GM12801 (cell line): Measurements from ENCODE around the gene SRPK3.

ENCODE experiments used
- TF ChIP-seq, protein P1 (sequence below): IDR thresholded peaks from one replicate; pipeline ENCODE4 v1.5.1; 2011; ENCODE audit warnings: control low read depth; ENCODE audit not compliant: insufficient read length; ENCODE audit errors: extremely low read depth

SRPK3 gene, protein sequence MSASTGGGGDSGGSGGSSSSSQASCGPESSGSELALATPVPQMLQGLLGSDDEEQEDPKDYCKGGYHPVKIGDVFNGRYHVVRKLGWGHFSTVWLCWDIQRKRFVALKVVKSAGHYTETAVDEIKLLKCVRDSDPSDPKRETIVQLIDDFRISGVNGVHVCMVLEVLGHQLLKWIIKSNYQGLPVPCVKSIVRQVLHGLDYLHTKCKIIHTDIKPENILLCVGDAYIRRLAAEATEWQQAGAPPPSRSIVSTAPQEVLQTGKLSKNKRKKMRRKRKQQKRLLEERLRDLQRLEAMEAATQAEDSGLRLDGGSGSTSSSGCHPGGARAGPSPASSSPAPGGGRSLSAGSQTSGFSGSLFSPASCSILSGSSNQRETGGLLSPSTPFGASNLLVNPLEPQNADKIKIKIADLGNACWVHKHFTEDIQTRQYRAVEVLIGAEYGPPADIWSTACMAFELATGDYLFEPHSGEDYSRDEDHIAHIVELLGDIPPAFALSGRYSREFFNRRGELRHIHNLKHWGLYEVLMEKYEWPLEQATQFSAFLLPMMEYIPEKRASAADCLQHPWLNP

DNA sequence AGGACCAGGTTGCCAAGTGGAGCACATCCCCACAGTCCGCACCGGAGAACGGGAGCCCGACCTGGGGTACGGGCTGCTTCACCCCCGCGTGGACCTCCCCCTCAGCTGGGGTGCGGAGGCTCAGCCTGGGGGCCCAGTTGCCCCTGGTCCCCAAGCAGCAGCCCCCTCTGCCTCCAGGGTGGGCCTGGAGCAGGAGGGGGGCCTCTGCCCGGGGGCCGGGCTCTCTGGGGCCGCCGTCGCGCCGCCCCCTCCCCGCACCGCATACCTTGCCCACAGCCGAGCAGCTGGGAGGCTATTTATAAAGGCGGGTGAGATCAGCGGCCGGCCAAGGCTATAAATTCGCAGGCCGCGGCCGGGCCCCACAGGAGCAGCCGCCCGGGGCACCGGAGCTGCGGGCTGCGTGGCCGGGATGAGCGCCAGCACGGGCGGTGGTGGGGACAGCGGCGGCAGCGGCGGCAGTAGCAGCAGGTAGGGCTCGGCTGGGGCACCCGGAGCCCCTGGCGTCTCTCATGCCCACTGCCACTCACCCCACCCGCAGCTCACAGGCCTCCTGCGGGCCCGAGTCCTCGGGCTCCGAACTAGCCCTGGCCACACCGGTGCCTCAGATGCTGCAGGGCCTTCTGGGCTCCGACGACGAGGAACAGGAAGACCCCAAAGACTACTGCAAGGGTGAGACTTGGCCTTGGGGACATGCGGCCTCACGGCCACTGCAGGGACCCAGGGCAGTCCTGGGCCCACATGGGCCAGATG lies at the start of gene SRPK3:
Gene SRPK3 (plus strand): TSS at position 364 of the 750 bp plus-strand sequence. CDS start 46 bp downstream, at position 410.
- TF ChIP-seq, protein P1, sequence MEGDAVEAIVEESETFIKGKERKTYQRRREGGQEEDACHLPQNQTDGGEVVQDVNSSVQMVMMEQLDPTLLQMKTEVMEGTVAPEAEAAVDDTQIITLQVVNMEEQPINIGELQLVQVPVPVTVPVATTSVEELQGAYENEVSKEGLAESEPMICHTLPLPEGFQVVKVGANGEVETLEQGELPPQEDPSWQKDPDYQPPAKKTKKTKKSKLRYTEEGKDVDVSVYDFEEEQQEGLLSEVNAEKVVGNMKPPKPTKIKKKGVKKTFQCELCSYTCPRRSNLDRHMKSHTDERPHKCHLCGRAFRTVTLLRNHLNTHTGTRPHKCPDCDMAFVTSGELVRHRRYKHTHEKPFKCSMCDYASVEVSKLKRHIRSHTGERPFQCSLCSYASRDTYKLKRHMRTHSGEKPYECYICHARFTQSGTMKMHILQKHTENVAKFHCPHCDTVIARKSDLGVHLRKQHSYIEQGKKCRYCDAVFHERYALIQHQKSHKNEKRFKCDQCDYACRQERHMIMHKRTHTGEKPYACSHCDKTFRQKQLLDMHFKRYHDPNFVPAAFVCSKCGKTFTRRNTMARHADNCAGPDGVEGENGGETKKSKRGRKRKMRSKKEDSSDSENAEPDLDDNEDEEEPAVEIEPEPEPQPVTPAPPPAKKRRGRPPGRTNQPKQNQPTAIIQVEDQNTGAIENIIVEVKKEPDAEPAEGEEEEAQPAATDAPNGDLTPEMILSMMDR: no peak

DNA sequence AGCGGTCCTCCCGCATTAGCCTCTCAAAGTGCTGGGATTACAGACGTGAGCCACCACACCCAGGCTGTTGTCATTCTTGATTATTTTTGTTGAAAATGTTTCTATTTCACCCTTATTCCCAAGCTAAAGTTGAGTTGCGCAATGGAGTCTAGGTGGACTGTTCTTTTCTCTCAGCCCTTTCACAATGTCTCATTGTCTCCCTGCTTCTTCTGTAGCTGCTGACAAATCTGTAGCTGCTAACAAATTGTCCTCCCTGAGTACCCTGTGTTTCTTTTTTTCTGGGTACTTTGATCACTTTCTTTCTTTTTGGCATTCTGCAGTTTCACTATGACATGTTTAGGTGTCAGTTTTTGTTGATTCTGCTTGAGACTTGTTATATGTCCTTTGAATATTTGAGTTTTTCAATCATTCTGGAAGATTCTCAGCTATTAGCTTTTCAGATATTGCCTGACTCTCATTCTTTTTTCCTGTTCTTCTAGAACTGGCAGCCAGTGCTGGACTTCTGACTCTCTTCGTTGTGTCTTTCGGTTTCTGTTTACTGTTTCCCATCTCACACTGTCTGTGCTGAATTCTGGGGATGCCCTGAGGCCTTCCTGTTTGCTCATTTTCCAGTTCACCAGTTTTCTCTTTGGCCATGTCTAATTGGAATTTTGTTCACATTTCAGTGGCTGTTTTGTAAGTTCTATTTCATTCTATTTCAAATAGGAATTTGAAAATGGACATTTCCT lies 49.6 kb upstream of the SRPK3 start:
- TF ChIP-seq, protein P1: no peak

DNA sequence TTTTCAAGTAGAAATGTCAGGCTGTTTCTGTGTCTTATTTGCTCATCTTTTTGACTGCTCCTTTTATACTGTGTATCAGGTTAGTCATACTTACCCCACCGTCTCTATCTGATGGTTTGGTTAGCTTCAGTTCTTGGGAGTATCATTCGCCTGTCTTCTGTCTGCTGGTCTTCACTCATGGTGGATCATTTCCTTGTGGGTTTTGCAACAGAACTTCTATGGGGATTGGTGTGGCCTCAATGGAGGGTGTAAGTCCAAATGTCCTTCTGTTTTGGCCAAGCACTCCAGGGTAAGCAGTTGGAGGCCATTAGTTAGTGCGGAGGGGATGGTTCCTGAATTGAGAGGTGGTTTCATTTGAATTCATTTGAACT lies 49.0 kb upstream of the SRPK3 start:
- TF ChIP-seq, protein P1: no peak

DNA sequence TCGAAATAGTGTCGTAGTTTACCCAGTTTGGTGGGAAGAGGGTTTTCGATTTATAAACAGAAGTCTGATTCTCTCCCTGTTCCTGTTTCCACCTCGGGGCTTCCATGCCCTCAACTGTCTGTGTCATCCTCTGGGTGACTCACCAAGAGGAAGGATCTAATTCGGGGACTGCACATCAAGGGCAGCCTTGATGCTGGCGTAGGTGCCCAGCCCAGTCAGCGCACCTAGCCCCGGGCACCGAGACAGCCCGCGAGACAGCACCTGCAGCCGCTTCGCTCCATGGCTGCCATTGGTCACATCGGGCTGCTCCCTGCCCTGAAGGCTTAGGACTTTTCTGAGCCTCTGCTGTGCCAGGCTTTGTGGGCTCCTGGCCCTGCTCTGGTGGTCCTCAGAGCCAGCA lies 48.4 kb upstream of the SRPK3 start:
- TF ChIP-seq, protein P1: no peak

DNA sequence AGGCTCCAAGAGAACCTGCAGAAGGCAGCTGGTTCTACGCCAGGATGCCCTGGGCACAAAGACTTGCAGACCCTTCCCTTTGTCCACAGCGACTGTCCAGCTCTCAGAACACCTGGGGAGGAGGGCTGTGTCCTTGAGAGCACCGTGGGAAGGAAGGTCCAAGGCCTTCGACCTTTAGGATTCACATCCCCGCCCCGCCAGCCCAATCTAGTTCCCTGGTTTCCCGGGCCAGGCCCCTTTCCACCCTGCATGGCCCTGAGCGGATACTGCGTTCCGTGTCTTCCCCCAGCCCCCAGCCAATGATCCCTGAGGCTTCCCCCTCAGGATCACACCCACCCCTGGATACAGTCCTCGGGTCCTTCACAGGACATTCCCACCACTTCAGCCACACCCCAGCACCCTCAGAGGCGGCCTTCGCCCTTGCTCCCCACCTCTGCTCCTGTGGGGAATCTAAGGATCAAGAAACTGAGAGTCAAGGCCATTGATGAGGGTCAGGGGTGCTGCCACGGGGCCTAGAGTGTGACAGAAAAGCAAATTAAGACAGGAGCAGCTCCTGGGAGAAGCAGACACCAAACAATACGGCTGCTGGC lies 47.1 kb upstream of the SRPK3 start:
- TF ChIP-seq, protein P1: no peak

DNA sequence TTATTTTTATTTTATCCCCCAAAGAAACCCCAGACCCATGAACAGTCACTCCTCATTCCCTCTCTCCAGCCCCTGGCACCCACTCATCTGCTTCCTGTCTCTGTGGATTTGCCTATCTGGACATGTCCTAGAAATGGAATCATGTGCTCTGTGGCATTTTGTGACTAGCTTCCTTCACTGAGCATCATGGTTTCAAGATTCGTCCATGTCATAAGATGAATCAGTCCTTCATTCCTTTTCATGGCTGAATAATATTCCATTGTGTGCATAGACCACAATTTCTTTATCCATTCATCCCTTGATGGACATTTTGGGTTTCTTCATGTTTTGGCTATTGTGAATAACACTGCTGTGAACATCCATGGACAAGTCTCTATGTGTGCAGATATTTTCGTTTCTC lies 46.0 kb upstream of the SRPK3 start:
- TF ChIP-seq, protein P1: no peak

DNA sequence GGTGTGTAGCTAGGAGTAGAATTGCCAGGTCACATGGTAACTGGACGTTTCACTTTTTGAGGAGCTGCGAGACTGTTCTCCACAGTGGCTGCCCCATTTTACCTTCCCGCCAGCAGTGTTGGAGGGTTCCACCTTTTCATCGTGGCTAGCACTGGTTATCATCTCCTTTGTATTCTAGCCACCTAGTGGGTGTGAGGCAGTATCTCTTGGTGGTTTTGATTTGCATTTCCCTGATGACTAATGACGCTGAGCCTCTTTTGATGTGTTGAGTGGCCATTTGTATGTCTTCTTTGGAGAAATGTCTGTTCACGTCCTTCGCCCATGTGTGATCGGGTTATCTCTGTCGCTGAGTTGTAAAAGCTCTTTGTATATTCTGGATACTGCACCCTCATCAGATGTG lies 45.6 kb upstream of the SRPK3 start:
- TF ChIP-seq, protein P1: no peak
